Anterior cingulate cortex (tissue), 58 donors: ENCODE data around the gene ACER3.
"Not testable (repeated sequence)": the region's sequence is repeated elsewhere in the genome, so short reads cannot be mapped to it uniquely, and the experiment has no call there.

Experiments
- DNase-seq, 58 donors: peaks; one replicate each; lab custom pipeline; 2025; lab: John Stamatoyannopoulos, UW

ACER3 gene

GRCh38 chr11:76860539-76861475, at the start of gene ACER3:
Gene ACER3 (plus strand): TSS chr11:76860918. CDS start chr11:76860977, 59 bp downstream.
- peak in 56 of 58 donors; percentile 11 to 91 (median 78) for DNase-seq

GRCh38 chr11:76811259-76811658, 49.5 kb upstream of the ACER3 start:
- no peak for DNase-seq

GRCh38 chr11:76814414-76814813, 46.3 kb upstream of the ACER3 start:
- DNase-seq = no peak

GRCh38 chr11:76815678-76816077, 45.0 kb upstream of the ACER3 start:
- DNase-seq = not testable (repeated sequence)

- DNase-seq = no peak
Measured at GRCh38 chr11:76820184-76820566, 40.5 kb upstream of the ACER3 start.

- DNase-seq = not testable (repeated sequence)
Measured at GRCh38 chr11:76821396-76821795, 39.3 kb upstream of the ACER3 start.

GRCh38 chr11:76822406-76822805, 38.3 kb upstream of the ACER3 start:
- DNase-seq = no peak

GRCh38 chr11:76823481-76824028, 37.2 kb upstream of the ACER3 start:
- DNase-seq = no peak

GRCh38 chr11:76824083-76824939, 36.4 kb upstream of the ACER3 start:
- no peak for DNase-seq

- no peak for DNase-seq
Measured at GRCh38 chr11:76824980-76825725, 35.6 kb upstream of the ACER3 start.

GRCh38 chr11:76825726-76826396, 34.9 kb upstream of the ACER3 start:
- no peak for DNase-seq

GRCh38 chr11:76826508-76826907, 34.2 kb upstream of the ACER3 start:
- not testable (repeated sequence) for DNase-seq

GRCh38 chr11:76827005-76827404, 33.7 kb upstream of the ACER3 start:
- not testable (repeated sequence) for DNase-seq

GRCh38 chr11:76830639-76831327, 29.9 kb upstream of the ACER3 start:
- no peak for DNase-seq

- DNase-seq = no peak
Measured at GRCh38 chr11:76831686-76832310, 28.9 kb upstream of the ACER3 start.

- no peak for DNase-seq
Measured at GRCh38 chr11:76832361-76832760, 28.4 kb upstream of the ACER3 start.

- DNase-seq = no peak
Measured at GRCh38 chr11:76834151-76834550, 26.6 kb upstream of the ACER3 start.

GRCh38 chr11:76835036-76835435, 25.7 kb upstream of the ACER3 start:
- DNase-seq = no peak
